ENCODE results near the gene APOB. TPM values are rescaled to one million over a fixed set of nuclear protein-coding genes. Genes with fewer than 3 reads are reported as not detected.
A peak's percentile ranks its signal among the peaks of the same experiment; 100 is the strongest.

Gene APOB
- polyA plus RNA-seq, 1 of the 3 experiments (the other 2 are of a cell fraction) = not detected

DNA sequence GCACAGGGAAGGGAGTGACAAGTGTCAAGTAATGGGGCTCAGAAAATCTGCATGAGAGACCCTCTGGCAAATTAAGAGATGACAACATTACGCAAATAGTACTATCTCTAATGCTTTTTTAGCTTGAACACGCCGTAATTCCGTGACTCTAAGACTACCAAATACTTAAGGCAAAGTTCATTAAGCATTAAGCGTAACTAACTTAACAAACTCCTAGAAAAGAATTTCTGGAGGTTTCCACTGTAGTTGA is 1.2 kb downstream of the APOB start:
- CTCF ChIA-PET = interaction anchor here (0.6 to 9.3 kb wide), 60 partner anchors 10 to 1313 kb away, joined by 3 to 315 read pairs (median 4); partner anchors contain the start of genes HS1BP3 and TDRD15
- WGBS (ENCODE audit: low lambda C conversion rate) = 20% methylated on average over 5 of the region's 5 CpGs

DNA sequence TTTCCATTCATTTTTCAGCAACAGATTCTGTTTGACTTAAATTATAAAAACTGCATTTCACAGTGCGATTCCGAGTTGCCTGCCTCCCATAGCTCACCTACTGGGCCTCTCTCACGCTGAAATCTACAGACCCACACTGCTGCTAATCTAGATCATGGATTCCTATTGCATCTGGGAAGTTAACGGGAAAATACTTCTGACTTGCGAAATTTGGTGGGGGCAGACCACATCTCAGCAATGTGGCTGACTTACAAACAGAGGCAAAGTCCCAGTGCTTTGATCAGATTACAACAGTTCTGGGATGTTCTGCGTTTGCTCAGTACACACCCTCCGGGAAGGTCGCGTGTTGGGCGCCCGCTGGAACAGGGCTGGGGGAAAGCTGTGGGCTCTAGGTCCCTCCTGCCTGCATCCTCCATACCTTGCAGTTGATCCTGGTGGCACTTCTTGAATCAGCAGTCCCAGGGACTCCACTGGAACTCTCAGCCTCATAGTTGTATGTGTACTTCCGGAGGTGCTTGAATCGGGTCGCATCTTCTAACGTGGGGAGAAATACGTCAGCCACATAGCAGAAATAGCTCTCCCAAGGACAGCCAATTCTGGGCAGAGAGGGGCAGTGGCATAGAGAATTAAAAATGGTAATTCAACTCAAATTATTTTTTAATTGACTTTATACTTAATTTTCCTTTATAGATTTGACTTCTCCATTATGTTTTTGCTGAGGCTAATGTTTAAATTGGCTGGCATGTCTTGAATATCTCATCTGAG is 1.7 kb downstream of the APOB start:
- no peaks in the 10 kb centered on the region for H3K9me3 ChIP-seq
- 26% methylated on average over 16 of the region's 16 CpGs for WGBS (ENCODE audit: low lambda C conversion rate)

More for the DNA sequence above, 1.2 kb downstream of the APOB start:
- no peak overlapping the region for H3K9ac ChIP-seq
- no peak overlapping the region for H2AFZ ChIP-seq (ENCODE audit: low read depth)
- POLR2A ChIA-PET = no interaction called here
- no peaks in the 10 kb centered on the region for H3K79me2 ChIP-seq (ENCODE audit: insufficient read depth)
- no peaks in the 10 kb centered on the region for H3F3A ChIP-seq (replicated peaks; ENCODE audit: insufficient read depth)
- H3K4me2 ChIP-seq = no peak overlapping the region
- no peaks in the 10 kb centered on the region for H3K36me3 ChIP-seq (replicated peaks in 1 of 2; ENCODE audit: control insufficient read depth in 1 of 2, insufficient read depth in 2 of 2, low read length in 1 of 2)
- H3K4me1 ChIP-seq (ENCODE audit: control insufficient read depth in 1 of 2, insufficient read depth in 2 of 2, low read depth in 1 of 2, low read length in 1 of 2) = peaks cover 0 to 21% of the 10 kb centered on the region in 2 experiments; a peak in 2 of 4 replicates
- no peaks in the 10 kb centered on the region for H3K9me2 ChIP-seq
- TF ChIP-seq GABPA (IDR thresholded peaks at IDR 0.05; ENCODE audit: low read depth) = no peak
- peak overlapping the region in 1 of 2 experiments; percentile 41; a peak in 1 of 4 replicates for H3K4me3 ChIP-seq (ENCODE audit: low read depth in 2 of 2, low read length in 1 of 2)
- no peaks in the 10 kb centered on the region for H3K9me3 ChIP-seq
- no peak overlapping the region; a peak in 1 of 4 replicates for H3K27ac ChIP-seq (ENCODE audit: low read depth in 2 of 2, low read length in 1 of 2)
- no peak for DNase-seq
- no peaks in the 10 kb centered on the region for H4K20me1 ChIP-seq (ENCODE audit: insufficient read depth)
- H3K27me3 ChIP-seq (ENCODE audit: insufficient read depth) = no peaks in the 10 kb centered on the region; the same call in 1 of the 2 replicates

DNA sequence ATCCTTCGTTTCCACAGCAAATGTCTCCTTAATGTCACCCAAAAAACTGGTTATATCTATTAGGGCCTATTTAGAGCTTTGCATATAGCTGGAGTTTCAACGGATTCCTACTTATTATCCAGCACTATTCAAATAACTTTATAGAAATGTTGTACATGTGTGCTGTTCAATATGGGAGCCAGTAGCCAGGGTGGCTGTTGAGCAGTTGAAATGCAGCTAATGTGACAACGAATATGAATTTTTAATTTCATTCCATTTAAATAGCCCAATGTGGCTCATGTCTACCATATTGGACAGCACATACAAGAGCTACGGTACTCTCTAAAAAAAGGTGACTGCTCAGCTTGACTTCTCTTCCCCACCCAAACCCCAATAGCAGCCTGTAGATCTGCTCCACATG is 2.4 kb downstream of the APOB start:
- WGBS (ENCODE audit: low lambda C conversion rate) = 39% methylated on average over 4 of the region's 4 CpGs
- Histone ChIP-seq H3K79me2 (ENCODE audit: insufficient read depth) (no peaks in the 10 kb centered on the region), H3K36me3 (replicated peaks in 1 of 2; ENCODE audit: control insufficient read depth in 1 of 2, insufficient read depth in 2 of 2, low read length in 1 of 2) (no peaks in the 10 kb centered on the region), H3K4me1 (ENCODE audit: control insufficient read depth in 1 of 2, insufficient read depth in 2 of 2, low read depth in 1 of 2, low read length in 1 of 2) (peaks cover 0 to 13% of the 10 kb centered on the region in 2 experiments; a peak in 2 of 4 replicates), H2AFZ (ENCODE audit: low read depth) (no peak overlapping the region), H4K20me1 (ENCODE audit: insufficient read depth) (no peaks in the 10 kb centered on the region), H3F3A (replicated peaks; ENCODE audit: insufficient read depth) (no peaks in the 10 kb centered on the region), H3K9ac (no peak overlapping the region), H3K4me2 (no peak overlapping the region), H3K9me3 (no peaks in the 10 kb centered on the region), H3K27ac (ENCODE audit: low read depth in 2 of 2, low read length in 1 of 2) (no peak overlapping the region), H3K4me3 (ENCODE audit: low read depth in 2 of 2, low read length in 1 of 2) (peak overlapping the region in 1 of 2 experiments; percentile 19; a peak in 1 of 4 replicates), H3K27me3 (ENCODE audit: insufficient read depth) (no peaks in the 10 kb centered on the region; the same call in 1 of the 2 replicates), H3K9me2 (no peaks in the 10 kb centered on the region)
- no peak for DNase-seq
- TF ChIP-seq, protein P1, sequence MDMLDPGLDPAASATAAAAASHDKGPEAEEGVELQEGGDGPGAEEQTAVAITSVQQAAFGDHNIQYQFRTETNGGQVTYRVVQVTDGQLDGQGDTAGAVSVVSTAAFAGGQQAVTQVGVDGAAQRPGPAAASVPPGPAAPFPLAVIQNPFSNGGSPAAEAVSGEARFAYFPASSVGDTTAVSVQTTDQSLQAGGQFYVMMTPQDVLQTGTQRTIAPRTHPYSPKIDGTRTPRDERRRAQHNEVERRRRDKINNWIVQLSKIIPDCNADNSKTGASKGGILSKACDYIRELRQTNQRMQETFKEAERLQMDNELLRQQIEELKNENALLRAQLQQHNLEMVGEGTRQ (IDR thresholded peaks at IDR 0.05; ENCODE audit: borderline replicate concordance, low read depth, low read length) = no peak
- no peak for TF ChIP-seq RCOR1 (IDR thresholded peaks at IDR 0.05; ENCODE audit: low read length)
- no peak for TF ChIP-seq RXRA (IDR thresholded peaks at IDR 0.05; ENCODE audit: borderline replicate concordance, low read depth)
- no peak for TF ChIP-seq TCF12 (IDR thresholded peaks at IDR 0.05)
- TF ChIP-seq CHD2 (IDR thresholded peaks at IDR 0.05; ENCODE audit: low read length, partially characterized antibody) = no peak
- TF ChIP-seq ELF1 (IDR thresholded peaks at IDR 0.05) = no peak
- CTCF ChIA-PET = interaction anchor here (1.0 to 9.3 kb wide), 17 partner anchors 9 to 381 kb away, joined by 3 to 315 read pairs (median 12); partner anchors contain the start of gene TDRD15
- POLR2A ChIA-PET = no interaction called here

More for the DNA sequence above, 1.7 kb downstream of the APOB start:
- H3K9me2 ChIP-seq = no peaks in the 10 kb centered on the region
- no peak overlapping the region for H2AFZ ChIP-seq (ENCODE audit: low read depth)
- no peaks in the 10 kb centered on the region; the same call in 1 of the 2 replicates for H3K27me3 ChIP-seq (ENCODE audit: insufficient read depth)
- no peak overlapping the region for H3K4me2 ChIP-seq
- TF ChIP-seq EP300 (IDR thresholded peaks at IDR 0.05; ENCODE audit: borderline replicate concordance in 1 of 2, low read depth in 1 of 2, low read length in 1 of 2) (peak in 1 of 2 experiments; percentile 58; a peak in 2 of 4 replicates), GATA2 (CRISPR knock-in tag; IDR thresholded peaks at IDR 0.05) (peak; percentile 30; the same call in 1 of the 2 replicates)
- TF ChIP-seq, protein P2, sequence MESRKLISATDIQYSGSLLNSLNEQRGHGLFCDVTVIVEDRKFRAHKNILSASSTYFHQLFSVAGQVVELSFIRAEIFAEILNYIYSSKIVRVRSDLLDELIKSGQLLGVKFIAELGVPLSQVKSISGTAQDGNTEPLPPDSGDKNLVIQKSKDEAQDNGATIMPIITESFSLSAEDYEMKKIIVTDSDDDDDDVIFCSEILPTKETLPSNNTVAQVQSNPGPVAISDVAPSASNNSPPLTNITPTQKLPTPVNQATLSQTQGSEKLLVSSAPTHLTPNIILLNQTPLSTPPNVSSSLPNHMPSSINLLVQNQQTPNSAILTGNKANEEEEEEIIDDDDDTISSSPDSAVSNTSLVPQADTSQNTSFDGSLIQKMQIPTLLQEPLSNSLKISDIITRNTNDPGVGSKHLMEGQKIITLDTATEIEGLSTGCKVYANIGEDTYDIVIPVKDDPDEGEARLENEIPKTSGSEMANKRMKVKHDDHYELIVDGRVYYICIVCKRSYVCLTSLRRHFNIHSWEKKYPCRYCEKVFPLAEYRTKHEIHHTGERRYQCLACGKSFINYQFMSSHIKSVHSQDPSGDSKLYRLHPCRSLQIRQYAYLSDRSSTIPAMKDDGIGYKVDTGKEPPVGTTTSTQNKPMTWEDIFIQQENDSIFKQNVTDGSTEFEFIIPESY (IDR thresholded peaks at IDR 0.05; ENCODE audit: borderline replicate concordance, low read depth) = no peak
- no peaks in the 10 kb centered on the region for H3K79me2 ChIP-seq (ENCODE audit: insufficient read depth)
- H3K9ac ChIP-seq = no peak overlapping the region
- no peaks in the 10 kb centered on the region for H4K20me1 ChIP-seq (ENCODE audit: insufficient read depth)
- H3K4me1 ChIP-seq (ENCODE audit: control insufficient read depth in 1 of 2, insufficient read depth in 2 of 2, low read depth in 1 of 2, low read length in 1 of 2) = peaks cover 0 to 16% of the 10 kb centered on the region in 2 experiments; a peak in 2 of 4 replicates
- DNase-seq = peak; percentile 72
- H3K27ac ChIP-seq (ENCODE audit: low read depth in 2 of 2, low read length in 1 of 2) = no peak overlapping the region; a peak in 1 of 4 replicates
- CTCF ChIA-PET = interaction anchor here (0.6 to 9.3 kb wide), 58 partner anchors 10 to 1314 kb away, joined by 3 to 315 read pairs (median 4); partner anchors contain the start of genes HS1BP3 and TDRD15
- peak overlapping the region in 1 of 2 experiments; percentile 19; a peak in 1 of 4 replicates for H3K4me3 ChIP-seq (ENCODE audit: low read depth in 2 of 2, low read length in 1 of 2)
- POLR2A ChIA-PET = no interaction called here
- H3K36me3 ChIP-seq (replicated peaks in 1 of 2; ENCODE audit: control insufficient read depth in 1 of 2, insufficient read depth in 2 of 2, low read length in 1 of 2) = no peaks in the 10 kb centered on the region
- no peaks in the 10 kb centered on the region for H3F3A ChIP-seq (replicated peaks; ENCODE audit: insufficient read depth)
